H1 (cell line): ENCODE measurements around the gene LAMP5. TPM values are rescaled to one million over a fixed set of nuclear protein-coding genes. Genes with fewer than 3 reads are reported as not detected.

Experiments
- SP2 ChIP-seq: IDR thresholded peaks from 2 replicates; pipeline ENCODE4 v1.6.1; 2012; ENCODE audit warnings: mild to moderate bottlenecking, low read length, inconsistent platforms
- TAF7 ChIP-seq: optimal IDR thresholded peaks from 2 replicates; pipeline ENCODE3; 2011; ENCODE audit warnings: low read depth, mild to moderate bottlenecking, inconsistent platforms, low read length, moderate library complexity, borderline replicate concordance
- polyA plus RNA-seq, 7 experiments: library from polyadenylated mRNA; depleted of rRNA in 3 of 7; stranded (reverse) in 5 of 7; unstranded in 2 of 7; fragments of >200 nt in 5 of 7; fragments of 200-250 nt in 2 of 7; gene quantifications; 1 replicate in 5 of 7; 2 replicates in 1 of 7; 4 replicates in 1 of 7; pipeline versions ENCODE4 v1.2.1 to v1.2.3, GENCODE V29; 2011 to 2013; ENCODE audit warnings: missing spikeins in 2 of 7, mixed read lengths in 2 of 7
- total RNA-seq: library from RNA; stranded (reverse); fragmentation: NEBNext Ultra II Directional; extraction: Animal tissue kit (Norgen Biotek cat#: 25700); gene quantifications from 2 replicates; pipeline ENCODE4 v1.2.1, GENCODE V29; 2021

Gene LAMP5
- total and polyA plus RNA-seq, 2 of the 8 experiments (the other 6 are each of a cell fraction or from before 2014, with no cell fraction given) = 0.22 to 1.9 TPM

GRCh38 chr20:9475456-9475855 is 38.9 kb upstream of the LAMP5 start (continued):
- TF ChIP-seq TAF7 (no peak), SP2 (no peak)
